A549 (cell line): Measurements from ENCODE around the gene PYY.

ENCODE experiments used
- CBX8 ChIP-seq: fragments of 200-600 bp; sonication (generic); IDR thresholded peaks from 2 replicates; pipeline ENCODE4 v1.6.1; 2016
- CTCF ChIP-seq: fragments of >200 bp; sonication (Bioruptor Twin); formaldehyde crosslinking; IDR thresholded peaks from 3 replicates; pipeline ENCODE4 v1.5.1; 2016
- EP300 ChIP-seq, 2 experiments: fragments of >200 bp; sonication (Bioruptor Twin); formaldehyde crosslinking; IDR thresholded peaks; 2 replicates in 1 of 2; 3 replicates in 1 of 2; pipeline ENCODE4 v1.6.1; 2016 to 2017
- ZFP36 ChIP-seq: fragments of 450-650 bp; IDR thresholded peaks from 2 replicates; pipeline ENCODE4 v1.6.1; 2014; ENCODE audit warnings: borderline replicate concordance; ENCODE audit not compliant: partially characterized antibody

GRCh38 chr17:43940630-43941029 lies 13.1 kb downstream of the PYY start:
- TF ChIP-seq CBX8, result no peak
- peak; percentile 37 for TF ChIP-seq CTCF
- no peak for TF ChIP-seq EP300 (IDR thresholded peaks at IDR 0.05)
- no peak for TF ChIP-seq ZFP36
